ENCODE results near the gene NFE2.

DNA sequence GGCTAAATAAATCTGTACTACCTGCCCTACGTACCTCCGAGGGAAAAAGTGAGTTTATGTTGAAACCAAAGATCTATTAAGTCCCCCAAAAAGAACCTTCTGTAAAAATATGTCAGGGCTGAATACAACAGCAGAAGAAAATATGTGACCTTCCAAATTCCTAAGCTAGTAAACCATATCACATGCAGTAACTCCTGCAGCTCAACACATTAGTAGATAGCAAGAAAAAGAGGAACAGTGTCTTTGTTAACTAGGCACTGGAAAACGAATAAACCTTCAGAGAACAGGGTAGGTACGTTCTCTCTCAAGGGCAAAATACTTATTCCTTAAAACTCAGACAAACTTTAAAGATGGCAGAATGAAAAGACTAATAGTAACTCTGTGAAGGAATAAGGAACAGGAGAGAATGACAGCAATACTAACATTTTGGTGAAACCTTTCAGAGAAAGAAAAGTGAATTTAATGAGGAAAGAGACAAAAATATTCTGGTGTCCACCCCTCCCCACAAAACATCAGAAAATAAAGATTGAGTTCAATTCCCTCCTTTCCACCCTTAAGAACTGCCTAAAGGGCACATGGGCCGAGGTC, 38.9 kb downstream of the NFE2 start:
- TF ChIP-seq, protein P1, sequence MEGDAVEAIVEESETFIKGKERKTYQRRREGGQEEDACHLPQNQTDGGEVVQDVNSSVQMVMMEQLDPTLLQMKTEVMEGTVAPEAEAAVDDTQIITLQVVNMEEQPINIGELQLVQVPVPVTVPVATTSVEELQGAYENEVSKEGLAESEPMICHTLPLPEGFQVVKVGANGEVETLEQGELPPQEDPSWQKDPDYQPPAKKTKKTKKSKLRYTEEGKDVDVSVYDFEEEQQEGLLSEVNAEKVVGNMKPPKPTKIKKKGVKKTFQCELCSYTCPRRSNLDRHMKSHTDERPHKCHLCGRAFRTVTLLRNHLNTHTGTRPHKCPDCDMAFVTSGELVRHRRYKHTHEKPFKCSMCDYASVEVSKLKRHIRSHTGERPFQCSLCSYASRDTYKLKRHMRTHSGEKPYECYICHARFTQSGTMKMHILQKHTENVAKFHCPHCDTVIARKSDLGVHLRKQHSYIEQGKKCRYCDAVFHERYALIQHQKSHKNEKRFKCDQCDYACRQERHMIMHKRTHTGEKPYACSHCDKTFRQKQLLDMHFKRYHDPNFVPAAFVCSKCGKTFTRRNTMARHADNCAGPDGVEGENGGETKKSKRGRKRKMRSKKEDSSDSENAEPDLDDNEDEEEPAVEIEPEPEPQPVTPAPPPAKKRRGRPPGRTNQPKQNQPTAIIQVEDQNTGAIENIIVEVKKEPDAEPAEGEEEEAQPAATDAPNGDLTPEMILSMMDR (IDR thresholded peaks at IDR 0.05) = no peak
- no peak for TF ChIP-seq POLR2A (IDR thresholded peaks at IDR 0.05)

All from uterus (tissue), 2 donors.